Ramos (cell line): ENCODE measurements around the gene UFC1.
"Not testable (repeated sequence)": the region's sequence is repeated elsewhere in the genome, so short reads cannot be mapped to it uniquely, and the experiment has no call there.

Source experiments
- in situ Hi-C: fragments of 300-500 bp; cut with MboI; formaldehyde crosslinking; loops from one replicate; pipeline ENCODE4 v1.14.3; 2022; ENCODE audit warnings: low sequenced_read_pairs; ENCODE audit not compliant: unreplicated experiment

The UFC1 gene

GRCh38 chr1:161153682-161154337, at the start of gene UFC1:
UFC1 (plus strand) TSS chr1:161153978; CDS start chr1:161153998, 20 bp downstream.
- in situ Hi-C loops, result no loop called here

- in situ Hi-C loops, result no loop called here
Observed at GRCh38 chr1:161106431-161106830, 47.3 kb upstream of the UFC1 start.

GRCh38 chr1:161111117-161111516, 42.7 kb upstream of the UFC1 start:
- in situ Hi-C loops, result no loop called here

GRCh38 chr1:161111527-161111926, 42.3 kb upstream of the UFC1 start:
- in situ Hi-C loops, result no loop called here

- in situ Hi-C loops, result no loop called here
Observed at GRCh38 chr1:161113915-161114314, 39.9 kb upstream of the UFC1 start.

GRCh38 chr1:161114556-161114955, 39.2 kb upstream of the UFC1 start:
- in situ Hi-C loops, result no loop called here

- in situ Hi-C loops, result no loop called here
Observed at GRCh38 chr1:161115132-161115711, 38.6 kb upstream of the UFC1 start.

- in situ Hi-C loops, result not testable (repeated sequence)
Observed at GRCh38 chr1:161115961-161116360, 37.8 kb upstream of the UFC1 start.

- in situ Hi-C loops, result no loop called here
Observed at GRCh38 chr1:161117759-161118581, 35.8 kb upstream of the UFC1 start, which contains the start of the genes NIT1 and PFDN2. NIT1 (plus strand) TSS chr1:161118105; CDS start chr1:161118177, 72 bp downstream. PFDN2 (minus strand) TSS chr1:161118037; CDS start chr1:161118026, 11 bp downstream.

GRCh38 chr1:161119092-161119903, 34.5 kb upstream of the UFC1 start:
- in situ Hi-C loops, result no loop called here

GRCh38 chr1:161121042-161121650, 32.6 kb upstream of the UFC1 start:
- in situ Hi-C loops, result no loop called here

- in situ Hi-C loops, result no loop called here
Observed at GRCh38 chr1:161121834-161122233, 31.9 kb upstream of the UFC1 start.

GRCh38 chr1:161122967-161123366, 30.8 kb upstream of the UFC1 start:
- in situ Hi-C loops, result no loop called here

- in situ Hi-C loops, result no loop called here
Observed at GRCh38 chr1:161127649-161128048, 26.1 kb upstream of the UFC1 start.

GRCh38 chr1:161128591-161129420, 25.0 kb upstream of the UFC1 start:
- in situ Hi-C loops, result no loop called here

- in situ Hi-C loops, result no loop called here
Observed at GRCh38 chr1:161130266-161130665, 23.5 kb upstream of the UFC1 start.

- in situ Hi-C loops, result no loop called here
Observed at GRCh38 chr1:161131523-161132409, 22.0 kb upstream of the UFC1 start.
